Epithelial cell of esophagus (primary cell): ENCODE results near the gene TBC1D5.

Experiments
- DNase-seq: peaks from one replicate; pipeline ENCODE4 v3.0.0; 2010; ENCODE audit warnings: low read depth
- H3K4me3 ChIP-seq: 2 replicates; pipeline ENCODE4 v1.5.1; 2011; ENCODE audit warnings: mild to moderate bottlenecking, low read length, control low read depth
- CTCF ChIP-seq: IDR thresholded peaks from 2 replicates; pipeline ENCODE4 v1.5.1; 2011; ENCODE audit warnings: low read depth, mild to moderate bottlenecking, low read length, control low read depth, inconsistent platforms; ENCODE audit not compliant: insufficient read depth; ENCODE audit errors: missing control alignments

TBC1D5 gene

GRCh38 chr3:17772556-17772955 lies 30.1 kb upstream of the TBC1D5 start:
- no peak for DNase-seq
- H3K4me3 ChIP-seq, result no peak overlapping the region
- TF ChIP-seq CTCF, result no peak

GRCh38 chr3:17771177-17772017 lies 29.0 kb upstream of the TBC1D5 start:
- no peak overlapping the region for H3K4me3 ChIP-seq
- TF ChIP-seq CTCF, result no peak
- DNase-seq, result no peak

- no peak for DNase-seq
- TF ChIP-seq CTCF, result no peak
- H3K4me3 ChIP-seq, result no peak overlapping the region
Observed at GRCh38 chr3:17770682-17771081, 28.3 kb upstream of the TBC1D5 start.

- DNase-seq, result no peak
- no peak overlapping the region for H3K4me3 ChIP-seq
- no peak for TF ChIP-seq CTCF
Observed at GRCh38 chr3:17765819-17766472, 23.5 kb upstream of the TBC1D5 start.

- TF ChIP-seq CTCF, result no peak
- no peak overlapping the region for H3K4me3 ChIP-seq
- no peak for DNase-seq
Observed at GRCh38 chr3:17761563-17761962, 19.1 kb upstream of the TBC1D5 start.

- no peak for DNase-seq
- H3K4me3 ChIP-seq, result no peak overlapping the region
- TF ChIP-seq CTCF, result no peak
Observed at GRCh38 chr3:17759901-17760300, 17.5 kb upstream of the TBC1D5 start.
